T follicular helper cell (primary cell): ENCODE data around the gene TRIM60.
"Not testable (repeated sequence)": the region's sequence is repeated elsewhere in the genome, so short reads cannot be mapped to it uniquely, and the experiment has no call there.

Experiments
- DNase-seq: peaks from one replicate; pipeline ENCODE4 v3.0.0-alpha.2; 2020; ENCODE audit warnings: low read depth
- total RNA-seq, 2 experiments: gene quantifications; one replicate each; lab custom pipeline; 2026; lab: John Stamatoyannopoulos, UW

Gene TRIM60
- total RNA-seq: 0 reads per million in 2 experiments

DNA sequence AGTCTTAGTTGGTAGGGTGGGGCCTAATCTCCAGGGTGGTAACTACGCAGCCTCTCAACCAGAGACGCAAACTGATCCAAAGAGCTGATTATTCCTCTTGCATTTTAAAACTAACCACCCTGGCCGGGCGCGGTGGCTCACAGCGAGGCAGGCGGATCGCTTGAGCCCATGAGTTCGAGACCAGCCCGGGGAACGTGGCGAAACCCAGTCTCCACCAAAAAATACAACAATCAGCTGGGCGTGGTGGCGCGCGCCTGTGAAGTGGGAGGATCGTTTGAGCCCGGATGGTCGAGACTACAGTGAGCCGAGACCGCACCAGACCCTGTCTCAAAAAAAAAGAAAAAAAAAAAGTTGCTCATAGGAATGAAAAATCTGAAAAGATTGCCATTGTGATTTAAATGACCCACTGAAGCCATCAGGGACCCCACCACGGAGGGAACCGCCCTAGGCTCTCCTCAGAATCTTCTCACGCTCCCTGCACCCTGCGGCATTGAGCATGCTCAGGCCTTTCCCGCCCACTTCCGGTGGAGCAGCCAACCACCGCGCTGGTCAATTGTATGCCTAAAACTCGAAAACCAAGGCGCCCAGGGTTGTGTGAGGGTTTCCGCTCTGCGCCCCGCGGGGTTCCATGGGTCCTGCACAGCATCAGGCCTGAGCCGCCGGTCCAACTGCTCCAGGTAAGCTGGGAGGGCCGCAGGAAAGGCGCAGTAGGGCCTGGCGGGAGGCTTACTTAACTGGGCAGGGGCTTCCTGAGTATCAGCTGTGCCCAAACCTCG lies at the start of gene TRIM60:
TSS of gene TRIM60 (plus strand) at position 564 of the 776 bp plus-strand sequence. CDS start 8,074 bp downstream, outside the sequence.
- no peak for DNase-seq

GRCh38 chr4:164989471-164989870 lies 42.3 kb upstream of the TRIM60 start:
- DNase-seq: no peak

DNA sequence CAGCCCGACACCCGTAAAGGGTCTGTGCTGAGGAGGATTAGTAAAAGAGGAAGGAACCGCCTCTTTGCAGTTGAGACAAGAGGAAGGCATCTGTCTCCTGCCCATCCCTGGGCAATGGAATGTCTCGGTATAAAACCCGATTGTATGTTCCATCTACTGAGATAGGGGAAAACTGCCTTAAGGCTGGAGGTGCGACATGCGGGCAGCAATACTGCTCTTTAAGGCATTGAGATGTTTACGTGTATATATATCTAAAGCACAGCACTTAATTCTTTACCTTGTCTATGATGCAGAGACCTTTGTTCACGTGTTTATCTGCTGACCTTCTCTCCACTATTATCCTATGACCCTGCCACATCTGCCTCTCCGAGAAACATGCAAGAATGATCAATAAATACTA lies 41.0 kb upstream of the TRIM60 start:
- not testable (repeated sequence) for DNase-seq

DNA sequence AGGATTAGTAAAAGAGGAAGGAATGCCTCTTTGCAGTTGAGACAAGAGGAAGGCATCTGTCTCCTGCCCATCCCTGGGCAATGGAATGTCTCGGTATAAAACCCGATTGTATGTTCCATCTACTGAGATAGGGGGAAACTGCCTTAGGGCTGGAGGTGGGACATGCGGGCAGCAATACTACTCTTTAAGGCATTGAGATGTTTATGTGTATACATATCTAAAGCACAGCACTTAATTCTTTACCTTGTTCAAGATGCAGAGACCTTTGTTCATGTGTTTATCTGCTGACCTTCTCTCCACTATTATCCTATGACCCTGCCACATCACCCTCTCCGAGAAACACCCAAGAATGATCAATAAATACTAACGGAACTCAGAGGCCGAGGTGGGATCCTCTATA lies 35.7 kb upstream of the TRIM60 start:
- DNase-seq: not testable (repeated sequence)

GRCh38 chr4:164997324-164997723 lies 34.5 kb upstream of the TRIM60 start:
- DNase-seq: no peak

DNA sequence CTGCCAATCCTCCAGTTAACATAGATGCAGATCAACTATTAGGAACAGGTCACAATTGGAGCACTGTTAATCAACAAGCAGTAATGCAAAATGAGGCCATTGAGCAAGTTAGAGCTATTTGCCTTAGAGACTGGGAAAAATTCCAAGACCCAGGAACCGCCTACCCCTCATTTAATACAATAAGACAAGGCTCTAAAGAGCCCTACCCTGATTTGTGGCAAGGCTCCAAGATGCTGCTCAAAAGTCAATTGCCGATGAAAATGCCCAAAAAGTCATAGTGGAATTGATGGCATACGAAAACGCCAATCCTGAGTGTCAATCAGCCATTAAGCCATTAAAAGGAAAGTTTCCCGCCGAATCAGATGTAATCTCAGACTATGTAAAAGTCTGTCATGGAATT lies 33.9 kb upstream of the TRIM60 start:
- DNase-seq: no peak

DNA sequence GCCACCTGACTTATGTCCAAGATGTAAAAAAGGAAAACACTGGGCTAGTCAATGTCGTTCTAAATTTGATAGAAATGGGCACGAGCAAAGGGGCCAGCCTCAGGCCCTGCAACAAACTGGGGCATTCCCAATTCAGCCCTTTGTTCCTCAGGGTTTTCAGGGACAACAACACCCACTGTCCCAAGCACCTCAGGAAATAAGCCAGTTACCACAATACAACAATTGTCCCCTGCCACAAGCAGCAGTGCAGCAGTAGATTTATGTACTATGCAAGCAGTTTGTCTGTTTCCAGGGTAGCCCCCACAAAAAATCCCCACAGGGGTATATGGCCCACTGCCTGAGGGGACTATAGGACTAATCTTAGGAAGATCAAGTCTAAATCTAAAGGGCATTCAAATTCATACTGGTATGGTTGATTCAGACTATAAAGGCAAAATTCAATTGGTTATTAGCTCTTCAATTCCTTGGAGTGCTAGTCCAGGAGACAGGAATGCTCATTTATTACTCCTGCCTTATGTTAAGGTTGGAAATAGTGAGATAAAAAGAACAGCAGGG lies 33.2 kb upstream of the TRIM60 start:
- not testable (repeated sequence) for DNase-seq

- DNase-seq: not testable (repeated sequence)
These were observed 29.8 kb upstream of the TRIM60 start for GRCh38 chr4:165001957-165002356.

- no peak for DNase-seq
These were observed 26.4 kb upstream of the TRIM60 start for GRCh38 chr4:165005352-165005925.

GRCh38 chr4:165006456-165006855 lies 25.3 kb upstream of the TRIM60 start:
- no peak for DNase-seq

DNA sequence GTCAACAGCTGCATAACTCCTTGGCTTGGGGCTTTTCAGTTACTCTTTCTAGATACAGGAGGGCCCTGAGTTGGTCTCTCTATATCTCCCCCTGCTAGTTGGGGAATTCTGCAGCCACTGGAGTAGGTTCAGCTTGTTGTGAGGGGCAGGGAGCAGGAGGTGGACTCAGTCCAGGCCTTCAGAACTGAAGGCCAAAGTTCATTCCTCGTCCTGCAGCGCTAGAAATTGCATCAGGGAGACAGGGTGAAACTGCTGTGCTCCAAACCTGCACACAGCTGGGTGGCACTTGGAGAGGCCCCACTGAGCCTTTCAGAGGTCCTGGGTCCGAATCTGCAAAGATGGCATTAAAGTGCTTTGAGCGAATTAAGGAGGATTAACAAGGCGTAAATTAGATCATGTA lies 24.9 kb upstream of the TRIM60 start:
- DNase-seq: no peak

GRCh38 chr4:165009493-165010227 lies 22.1 kb upstream of the TRIM60 start:
- DNase-seq: no peak

- no peak for DNase-seq
These were observed 21.3 kb upstream of the TRIM60 start for GRCh38 chr4:165010487-165010886.

DNA sequence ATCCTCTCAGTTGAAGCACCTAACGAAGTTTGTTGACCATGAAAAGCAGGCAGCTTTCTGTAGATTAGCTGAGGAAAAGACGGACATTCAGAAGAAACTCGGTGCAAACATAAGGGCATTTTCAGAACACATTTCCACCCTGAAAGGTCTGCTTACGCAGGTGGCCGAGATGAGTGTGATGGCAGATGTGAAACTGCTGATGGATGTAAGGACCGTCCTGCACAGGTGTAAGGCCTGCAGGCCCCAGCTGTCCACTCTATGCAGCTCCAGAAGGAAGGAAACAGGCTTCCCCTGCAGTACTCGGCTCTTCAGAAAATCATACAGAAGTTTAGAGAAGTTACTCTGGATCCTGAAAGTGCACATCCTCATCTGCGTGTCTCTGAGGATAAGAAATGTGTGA lies 20.8 kb upstream of the TRIM60 start:
- DNase-seq: no peak

DNA sequence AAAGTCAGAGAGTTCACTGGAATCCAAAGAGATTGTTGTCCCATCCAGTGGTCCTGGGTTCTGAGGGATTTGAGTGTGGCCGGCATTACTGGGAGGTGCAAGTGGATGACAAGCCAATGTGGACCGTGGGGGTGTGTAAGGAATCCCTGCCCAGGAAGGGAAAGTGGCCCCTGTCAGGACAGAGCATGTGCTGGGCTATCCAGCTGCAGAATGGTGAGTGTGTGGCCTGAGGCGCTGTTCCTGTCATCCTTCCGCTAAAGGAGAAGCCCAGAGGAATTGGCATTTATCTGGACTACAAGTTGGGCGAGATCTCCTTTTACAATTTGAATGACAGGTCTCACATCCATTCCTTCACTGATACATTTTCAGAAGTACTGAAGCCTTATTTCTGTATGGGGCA lies 20.4 kb upstream of the TRIM60 start:
- DNase-seq: no peak

- no peak for DNase-seq
These were observed 18.1 kb upstream of the TRIM60 start for GRCh38 chr4:165013691-165014090.

DNA sequence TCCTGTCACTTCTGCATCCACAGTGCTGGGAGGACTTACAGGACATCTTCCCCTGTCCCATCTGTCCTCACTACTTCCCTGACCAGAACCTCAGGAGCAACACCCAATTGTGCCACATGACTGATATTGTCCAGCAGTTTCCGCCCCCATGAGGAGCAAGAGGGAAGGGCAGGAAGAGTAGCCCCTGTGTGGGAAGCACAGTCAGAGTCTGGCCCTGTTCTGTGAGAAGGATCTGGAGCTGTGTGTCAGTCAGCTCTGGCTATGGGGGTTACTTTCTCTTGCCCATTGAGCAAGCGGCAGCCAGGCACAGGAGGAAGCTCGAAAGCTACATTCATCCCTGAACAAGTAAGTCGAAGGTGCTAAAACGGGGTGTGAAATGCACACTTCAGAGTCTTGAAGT lies 14.8 kb upstream of the TRIM60 start:
- no peak for DNase-seq

- not testable (repeated sequence) for DNase-seq
These were observed 11.8 kb upstream of the TRIM60 start for GRCh38 chr4:165019995-165020394.

DNA sequence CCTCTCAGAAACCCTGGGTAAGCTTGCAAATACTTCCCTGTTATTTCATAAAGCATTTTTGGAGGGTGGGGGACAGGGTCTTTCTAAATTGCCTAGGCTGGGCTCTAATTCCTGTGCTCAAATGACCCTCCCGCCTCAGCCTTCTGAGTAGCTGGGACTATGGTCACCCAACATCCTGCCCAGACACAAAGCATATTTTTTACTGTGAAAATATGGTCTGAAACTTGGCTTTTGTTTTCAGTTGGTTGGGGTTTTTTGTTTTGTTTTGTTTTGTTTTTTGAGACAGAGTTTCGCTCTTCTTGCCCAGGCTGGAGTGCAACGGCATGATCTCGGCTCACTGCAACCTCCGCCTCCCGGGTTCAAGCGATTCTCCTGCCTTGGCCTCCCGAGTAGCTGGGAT lies 6.0 kb upstream of the TRIM60 start:
- DNase-seq: not testable (repeated sequence)

DNA sequence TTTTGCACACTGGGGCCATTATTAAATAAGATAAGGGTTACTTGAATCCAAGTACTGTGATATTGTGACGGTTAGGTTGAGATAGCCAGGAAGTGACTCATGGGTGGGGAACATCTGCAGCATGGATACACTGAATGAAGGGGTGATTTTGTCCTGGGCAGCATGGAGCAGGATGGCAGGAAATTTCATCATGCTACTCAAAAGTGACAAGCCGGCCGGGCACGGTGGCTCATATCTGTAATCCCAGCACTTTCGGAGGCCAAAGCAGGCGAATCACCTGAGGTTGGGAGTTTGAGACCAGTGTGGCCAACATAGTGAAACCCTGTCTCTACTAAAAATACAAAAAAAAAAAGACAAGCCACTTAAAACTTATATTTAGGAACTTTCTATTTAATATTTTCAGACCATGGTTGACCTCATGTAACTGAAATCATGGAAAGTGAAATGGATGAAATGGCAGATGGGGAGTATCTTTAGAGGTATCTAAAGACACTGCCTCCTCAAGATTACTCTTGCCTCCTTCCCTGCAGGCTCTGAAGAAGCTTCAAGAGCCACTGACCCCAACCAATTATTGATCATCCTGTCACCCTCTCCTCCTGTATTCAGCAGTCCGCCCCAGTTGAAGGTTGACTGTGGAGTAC lies 3.9 kb upstream of the TRIM60 start:
- no peak for DNase-seq

- DNase-seq: no peak
These were observed 16.4 kb downstream of the TRIM60 start for GRCh38 chr4:165048170-165048569.

- no peak for DNase-seq
These were observed 20.8 kb downstream of the TRIM60 start for GRCh38 chr4:165052627-165053026.
